Parietal lobe (tissue), 1 donor: ENCODE data around the gene TSSK6. TPM values are rescaled to one million over a fixed set of nuclear protein-coding genes. Genes with fewer than 3 reads are reported as not detected.

Experiments
- total RNA-seq: library from RNA; depleted of rRNA; stranded (reverse); fragments of >200 nt; gene quantifications from one replicate; pipeline ENCODE4 v1.2.3, GENCODE V29; 2014

The TSSK6 gene
- total RNA-seq = 1.3 TPM

GRCh38 chr19:19514881-19515641 is at the start of gene TSSK6:
TSSK6 (minus strand) TSS chr19:19515548; CDS start chr19:19515427, 121 bp downstream.

GRCh38 chr19:19538061-19538784 is 22.9 kb upstream of the TSSK6 start, which contains the start of gene CILP2:
CILP2 (plus strand) TSS chr19:19538265; CDS start chr19:19538350, 85 bp downstream.

GRCh38 chr19:19528721-19529490 is 13.6 kb upstream of the TSSK6 start, which contains the start of gene YJEFN3:
YJEFN3 (plus strand) TSS chr19:19528911; CDS start chr19:19528933, 22 bp downstream.

DNA sequence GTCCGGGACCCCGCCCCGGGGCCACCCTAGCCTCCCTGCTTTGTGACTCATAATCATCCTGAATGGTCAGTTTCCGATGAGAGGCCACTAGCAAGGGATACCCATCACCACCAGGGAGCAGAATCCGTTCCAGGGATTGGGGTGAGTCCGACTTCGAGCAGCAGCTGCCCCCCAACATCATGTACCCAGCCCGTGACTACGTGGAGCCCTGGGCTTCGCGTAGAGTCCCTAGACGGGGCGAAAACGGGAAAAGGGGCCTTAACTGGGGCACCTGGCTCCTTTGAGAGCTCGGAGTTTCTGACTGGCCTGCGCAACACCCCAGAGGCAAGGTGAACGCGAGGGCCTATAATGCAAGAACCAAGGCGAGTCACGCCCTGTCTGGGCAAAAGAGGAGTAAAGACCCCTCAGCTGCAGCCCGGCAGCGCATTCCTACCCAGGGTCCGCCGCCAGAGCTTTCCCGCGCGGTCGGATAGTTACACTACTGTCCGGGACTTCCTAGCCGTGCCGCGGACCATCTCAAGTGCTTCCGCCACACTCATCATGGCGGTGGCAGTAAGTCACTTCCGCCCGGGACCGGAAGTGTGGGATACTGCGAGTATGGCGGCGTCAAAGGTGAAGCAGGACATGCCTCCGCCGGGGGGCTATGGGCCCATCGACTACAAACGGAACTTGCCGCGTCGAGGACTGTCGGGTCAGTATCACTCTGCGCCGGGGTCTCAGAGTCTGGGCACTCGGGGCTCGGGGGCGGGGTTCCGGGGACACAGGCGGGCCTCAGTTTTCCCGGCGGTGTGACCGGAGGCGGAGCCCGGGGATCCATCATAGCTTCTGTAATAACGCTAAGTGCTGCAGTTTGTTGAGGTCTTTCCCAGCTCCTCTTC is 533 bp upstream of the TSSK6 start, which contains the start of gene NDUFA13:
NDUFA13 (plus strand) TSS at position 584 of the 878 bp plus-strand sequence; CDS start at position 598, 14 bp downstream.

Other genes starting within 250 kb of the TSSK6 start
- 0.31 TPM for gene TM6SF2, start 242.2 kb downstream of the TSSK6 start, total RNA-seq
- gene SUGP1, start 195.0 kb downstream of the TSSK6 start, total RNA-seq = 35.7 TPM
- gene MAU2, start 194.7 kb downstream of the TSSK6 start, total RNA-seq = 76.4 TPM
- 13.5 TPM for gene GATAD2A, start 109.9 kb downstream of the TSSK6 start, total RNA-seq
- gene NDUFA13, start 677 bp upstream of the TSSK6 start, total RNA-seq = 75.4 TPM
- gene YJEFN3, start 13.4 kb upstream of the TSSK6 start, total RNA-seq = 2.5 TPM
- gene CILP2, start 22.7 kb upstream of the TSSK6 start, total RNA-seq = 0.31 TPM
- 19.4 TPM for gene PBX4, start 103.1 kb upstream of the TSSK6 start, total RNA-seq
- gene LPAR2, start 112.7 kb upstream of the TSSK6 start, total RNA-seq = 43.8 TPM
- 27.2 TPM for gene GMIP, start 128.1 kb upstream of the TSSK6 start, total RNA-seq
- 39.8 TPM for gene ATP13A1, start 148.1 kb upstream of the TSSK6 start, total RNA-seq
- 11.3 TPM for gene ZNF101, start 153.3 kb upstream of the TSSK6 start, total RNA-seq
- 34.1 TPM for gene ZNF14, start 217.6 kb upstream of the TSSK6 start, total RNA-seq